A549 (cell line): ENCODE results near the gene INSM2.

Experiments
- CBX8 ChIP-seq: fragments of 200-600 bp; sonication (generic); IDR thresholded peaks from 2 replicates; pipeline ENCODE4 v1.6.1; 2016
- EP300 ChIP-seq, 2 experiments: fragments of >200 bp; sonication (Bioruptor Twin); formaldehyde crosslinking; IDR thresholded peaks; 2 replicates in 1 of 2; 3 replicates in 1 of 2; pipeline ENCODE4 v1.6.1; 2016 to 2017
- FOSL2 ChIP-seq, 2 experiments: fragments of 450-650 bp in 1 of 2; fragments of >200 bp in 1 of 2; sonication (Bioruptor Twin) in 1 of 2; formaldehyde crosslinking; IDR thresholded peaks; 2 replicates each; pipeline versions ENCODE4 v1.5.0 to v1.6.1; 2016 to 2020; ENCODE audit warnings: mild to moderate bottlenecking in 1 of 2, moderate library complexity in 1 of 2
- HOXA7 ChIP-seq: fragments of 250-450 bp; sonication (Bioruptor Pico); IDR thresholded peaks from 2 replicates; pipeline ENCODE4 v1.5.0; 2020; ENCODE audit warnings: mild to moderate bottlenecking, moderate library complexity
- JUNB ChIP-seq: fragments of >200 bp; sonication (Bioruptor Twin); formaldehyde crosslinking; IDR thresholded peaks from 2 replicates; pipeline ENCODE4 v1.6.1; 2016
- NFE2L2 ChIP-seq: fragments of 150-350 bp; conservative IDR thresholded peaks from 2 replicates; pipeline ENCODE4 v1.6.1; 2014; ENCODE audit warnings: low read length
- RCOR1 ChIP-seq: fragments of 150-350 bp; IDR thresholded peaks from 2 replicates; pipeline ENCODE4 v1.6.1; 2014; ENCODE audit warnings: antibody characterized with exemption, low read length, low read depth
- TF ChIP-seq, protein P1 (sequence below): fragments of 200-600 bp; sonication (generic); IDR thresholded peaks from 2 replicates; pipeline ENCODE4 v1.6.1; 2016; ENCODE audit warnings: antibody characterized with exemption, mild to moderate bottlenecking, moderate library complexity
- TF ChIP-seq, protein P2 (sequence below): fragments of >200 bp; sonication (Bioruptor Twin); formaldehyde crosslinking; IDR thresholded peaks from 3 replicates; pipeline ENCODE4 v1.5.1; 2016
- TF ChIP-seq, protein P3 (sequence below): IDR thresholded peaks from 2 replicates; pipeline ENCODE4 v1.6.1; 2012

DNA sequence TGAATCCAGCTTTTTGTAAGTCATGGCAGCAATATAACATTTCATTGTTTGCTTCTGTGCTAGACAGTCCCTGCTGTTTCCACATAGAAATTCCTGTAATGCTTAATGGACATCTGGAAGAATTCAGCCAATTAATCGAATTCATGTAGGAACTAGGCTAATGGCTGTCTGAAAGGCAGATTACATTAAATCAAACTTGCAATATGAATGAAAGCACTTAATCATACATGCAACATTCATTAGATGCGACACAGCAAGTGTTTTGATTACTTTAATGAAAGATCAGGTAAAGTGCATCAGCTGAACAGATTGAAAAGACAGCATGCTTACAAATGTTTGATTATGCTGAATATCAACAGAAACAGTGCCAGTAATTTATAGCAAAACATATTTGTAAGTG, 24.1 kb upstream of the INSM2 start:
- TF ChIP-seq EP300 (IDR thresholded peaks at IDR 0.05) (no peak), CBX8 (no peak), NFE2L2 (no peak), JUNB (no peak), HOXA7 (CRISPR knock-in tag) (no peak), FOSL2 (IDR thresholded peaks at IDR 0.05) (no peak), FOSL2 (CRISPR knock-in tag; IDR thresholded peaks at IDR 0.05) (no peak), RCOR1 (no peak)
- TF ChIP-seq, protein P1, sequence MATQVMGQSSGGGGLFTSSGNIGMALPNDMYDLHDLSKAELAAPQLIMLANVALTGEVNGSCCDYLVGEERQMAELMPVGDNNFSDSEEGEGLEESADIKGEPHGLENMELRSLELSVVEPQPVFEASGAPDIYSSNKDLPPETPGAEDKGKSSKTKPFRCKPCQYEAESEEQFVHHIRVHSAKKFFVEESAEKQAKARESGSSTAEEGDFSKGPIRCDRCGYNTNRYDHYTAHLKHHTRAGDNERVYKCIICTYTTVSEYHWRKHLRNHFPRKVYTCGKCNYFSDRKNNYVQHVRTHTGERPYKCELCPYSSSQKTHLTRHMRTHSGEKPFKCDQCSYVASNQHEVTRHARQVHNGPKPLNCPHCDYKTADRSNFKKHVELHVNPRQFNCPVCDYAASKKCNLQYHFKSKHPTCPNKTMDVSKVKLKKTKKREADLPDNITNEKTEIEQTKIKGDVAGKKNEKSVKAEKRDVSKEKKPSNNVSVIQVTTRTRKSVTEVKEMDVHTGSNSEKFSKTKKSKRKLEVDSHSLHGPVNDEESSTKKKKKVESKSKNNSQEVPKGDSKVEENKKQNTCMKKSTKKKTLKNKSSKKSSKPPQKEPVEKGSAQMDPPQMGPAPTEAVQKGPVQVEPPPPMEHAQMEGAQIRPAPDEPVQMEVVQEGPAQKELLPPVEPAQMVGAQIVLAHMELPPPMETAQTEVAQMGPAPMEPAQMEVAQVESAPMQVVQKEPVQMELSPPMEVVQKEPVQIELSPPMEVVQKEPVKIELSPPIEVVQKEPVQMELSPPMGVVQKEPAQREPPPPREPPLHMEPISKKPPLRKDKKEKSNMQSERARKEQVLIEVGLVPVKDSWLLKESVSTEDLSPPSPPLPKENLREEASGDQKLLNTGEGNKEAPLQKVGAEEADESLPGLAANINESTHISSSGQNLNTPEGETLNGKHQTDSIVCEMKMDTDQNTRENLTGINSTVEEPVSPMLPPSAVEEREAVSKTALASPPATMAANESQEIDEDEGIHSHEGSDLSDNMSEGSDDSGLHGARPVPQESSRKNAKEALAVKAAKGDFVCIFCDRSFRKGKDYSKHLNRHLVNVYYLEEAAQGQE = no peak
- TF ChIP-seq, protein P2, sequence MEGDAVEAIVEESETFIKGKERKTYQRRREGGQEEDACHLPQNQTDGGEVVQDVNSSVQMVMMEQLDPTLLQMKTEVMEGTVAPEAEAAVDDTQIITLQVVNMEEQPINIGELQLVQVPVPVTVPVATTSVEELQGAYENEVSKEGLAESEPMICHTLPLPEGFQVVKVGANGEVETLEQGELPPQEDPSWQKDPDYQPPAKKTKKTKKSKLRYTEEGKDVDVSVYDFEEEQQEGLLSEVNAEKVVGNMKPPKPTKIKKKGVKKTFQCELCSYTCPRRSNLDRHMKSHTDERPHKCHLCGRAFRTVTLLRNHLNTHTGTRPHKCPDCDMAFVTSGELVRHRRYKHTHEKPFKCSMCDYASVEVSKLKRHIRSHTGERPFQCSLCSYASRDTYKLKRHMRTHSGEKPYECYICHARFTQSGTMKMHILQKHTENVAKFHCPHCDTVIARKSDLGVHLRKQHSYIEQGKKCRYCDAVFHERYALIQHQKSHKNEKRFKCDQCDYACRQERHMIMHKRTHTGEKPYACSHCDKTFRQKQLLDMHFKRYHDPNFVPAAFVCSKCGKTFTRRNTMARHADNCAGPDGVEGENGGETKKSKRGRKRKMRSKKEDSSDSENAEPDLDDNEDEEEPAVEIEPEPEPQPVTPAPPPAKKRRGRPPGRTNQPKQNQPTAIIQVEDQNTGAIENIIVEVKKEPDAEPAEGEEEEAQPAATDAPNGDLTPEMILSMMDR = no peak
- TF ChIP-seq, protein P3, sequence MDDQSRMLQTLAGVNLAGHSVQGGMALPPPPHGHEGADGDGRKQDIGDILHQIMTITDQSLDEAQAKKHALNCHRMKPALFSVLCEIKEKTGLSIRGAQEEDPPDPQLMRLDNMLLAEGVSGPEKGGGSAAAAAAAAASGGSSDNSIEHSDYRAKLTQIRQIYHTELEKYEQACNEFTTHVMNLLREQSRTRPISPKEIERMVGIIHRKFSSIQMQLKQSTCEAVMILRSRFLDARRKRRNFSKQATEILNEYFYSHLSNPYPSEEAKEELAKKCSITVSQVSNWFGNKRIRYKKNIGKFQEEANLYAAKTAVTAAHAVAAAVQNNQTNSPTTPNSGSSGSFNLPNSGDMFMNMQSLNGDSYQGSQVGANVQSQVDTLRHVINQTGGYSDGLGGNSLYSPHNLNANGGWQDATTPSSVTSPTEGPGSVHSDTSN = no peak
